ENCODE results near the gene PLK5. TPM values are rescaled to one million over a fixed set of nuclear protein-coding genes. Genes with fewer than 3 reads are reported as not detected.

Gene PLK5
- total RNA-seq, 4 donors from 2014 or later = 0.15 TPM; not detected in 3

- H3K27me3 ChIP-seq = no peaks in the 10 kb centered on the region
- no CpG with 5 or more reads among the region's 77 CpGs for WGBS, 2 donors (ENCODE audit: low coverage in 1 of 2)
- no peak for ATAC-seq
- peaks cover 0 to 13% (median 6%) of the 10 kb centered on the region in 3 donors for H3K4me1 ChIP-seq
- H3K4me3 ChIP-seq = no peak overlapping the region
- H3K36me3 ChIP-seq = no peaks in the 10 kb centered on the region
- TF ChIP-seq EP300 (IDR thresholded peaks at IDR 0.05) (no peak), CTCF (IDR thresholded peaks at IDR 0.05) (no peak), POLR2A (IDR thresholded peaks at IDR 0.05) (no peak), POLR2AphosphoS5 (IDR thresholded peaks at IDR 0.05) (no peak)
- no peaks in the 10 kb centered on the region for H3K9me3 ChIP-seq
- H3K27ac ChIP-seq = no peak overlapping the region
These were observed 40.5 kb upstream of the PLK5 start for GRCh38 chr19:1483131-1483978.

- H3K36me3 ChIP-seq = no peaks in the 10 kb centered on the region
- TF ChIP-seq POLR2AphosphoS5 (IDR thresholded peaks at IDR 0.05) (no peak), EP300 (IDR thresholded peaks at IDR 0.05) (no peak), CTCF (IDR thresholded peaks at IDR 0.05) (no peak), POLR2A (IDR thresholded peaks at IDR 0.05) (no peak)
- H3K27ac ChIP-seq = no peak overlapping the region
- 97 to 100% methylated on average over 1 to 3 of the region's 23 CpGs for WGBS, 2 donors (ENCODE audit: low coverage in 1 of 2)
- no peak for ATAC-seq
- H3K4me3 ChIP-seq = no peak overlapping the region
- peaks cover 0 to 9% (median 5%) of the 10 kb centered on the region in 3 donors for H3K4me1 ChIP-seq
- H3K27me3 ChIP-seq = no peaks in the 10 kb centered on the region
- H3K9me3 ChIP-seq = no peaks in the 10 kb centered on the region
These were observed 39.9 kb upstream of the PLK5 start for GRCh38 chr19:1483979-1484428.

GRCh38 chr19:1486720-1487575 is 36.9 kb upstream of the PLK5 start:
- peaks cover 0 to 23% (median 12%) of the 10 kb centered on the region in 3 donors for H3K4me1 ChIP-seq
- no peak overlapping the region for H3K4me3 ChIP-seq
- no peak overlapping the region for H3K27ac ChIP-seq
- TF ChIP-seq EP300 (IDR thresholded peaks at IDR 0.05) = no peak
- no peak for TF ChIP-seq POLR2AphosphoS5 (IDR thresholded peaks at IDR 0.05)
- no peak for TF ChIP-seq POLR2A (IDR thresholded peaks at IDR 0.05)
- TF ChIP-seq CTCF (IDR thresholded peaks at IDR 0.05) = no peak
- ATAC-seq = no peak
- 82 to 93% methylated on average over 2 to 3 of the region's 56 CpGs for WGBS, 2 donors (ENCODE audit: low coverage in 1 of 2)
- peaks cover 8% of the 10 kb centered on the region for H3K27me3 ChIP-seq
- H3K36me3 ChIP-seq = no peaks in the 10 kb centered on the region
- H3K9me3 ChIP-seq = no peaks in the 10 kb centered on the region

GRCh38 chr19:1487576-1488281 is 36.1 kb upstream of the PLK5 start:
- TF ChIP-seq POLR2A (IDR thresholded peaks at IDR 0.05) (no peak), POLR2AphosphoS5 (IDR thresholded peaks at IDR 0.05) (no peak), CTCF (IDR thresholded peaks at IDR 0.05) (no peak), EP300 (IDR thresholded peaks at IDR 0.05) (no peak)
- no CpG with 5 or more reads among the region's 40 CpGs for WGBS, 2 donors (ENCODE audit: low coverage in 1 of 2)
- Histone ChIP-seq H3K27me3 (peaks cover 16% of the 10 kb centered on the region), H3K4me1 (peaks cover 0 to 23% (median 12%) of the 10 kb centered on the region in 3 donors), H3K9me3 (no peaks in the 10 kb centered on the region), H3K4me3 (no peak overlapping the region), H3K27ac (no peak overlapping the region), H3K36me3 (no peaks in the 10 kb centered on the region)
- no peak for ATAC-seq

Data from gastroesophageal sphincter (tissue), 4 donors.